H9 (cell line): Measurements from ENCODE around the gene FATE1. TPM values are rescaled to one million over a fixed set of nuclear protein-coding genes. Genes with fewer than 3 reads are reported as not detected.

Experiments
- DNase-seq: peaks from one replicate; pipeline ENCODE4 v3.0.0-alpha.2; 2017
- H2AFZ ChIP-seq: one replicate; pipeline ENCODE4 v1.6.1; 2013; ENCODE audit warnings: mild to moderate bottlenecking, low read length, control low read depth, moderate library complexity
- H2AK5ac ChIP-seq: 2 replicates; pipeline ENCODE4 v1.6.1; 2013; ENCODE audit warnings: low read length, control low read depth, mixed read lengths; ENCODE audit not compliant: insufficient read length
- H2BK120ac ChIP-seq: one replicate; pipeline ENCODE4 v1.6.1; 2013; ENCODE audit warnings: low read depth, mild to moderate bottlenecking, low read length, control low read depth, inconsistent platforms; ENCODE audit not compliant: poor library complexity, severe bottlenecking
- H2BK12ac ChIP-seq: 2 replicates; pipeline ENCODE4 v1.6.1; 2013; ENCODE audit warnings: low read length, control low read depth, mixed read lengths, low read depth; ENCODE audit not compliant: insufficient read length
- H2BK15ac ChIP-seq: 2 replicates; pipeline ENCODE4 v1.6.1; 2013; ENCODE audit warnings: low read depth, low read length, control low read depth
- H2BK20ac ChIP-seq: one replicate; pipeline ENCODE4 v1.6.1; 2013; ENCODE audit warnings: low read depth, mild to moderate bottlenecking, low read length, control low read depth, inconsistent platforms; ENCODE audit not compliant: poor library complexity, severe bottlenecking
- H2BK5ac ChIP-seq: 2 replicates; pipeline ENCODE4 v1.6.1; 2013; ENCODE audit warnings: low read length, control low read depth, mixed read lengths; ENCODE audit not compliant: insufficient read length
- H3K14ac ChIP-seq: 2 replicates; pipeline ENCODE4 v1.6.1; 2013; ENCODE audit warnings: low read length, control low read depth; ENCODE audit not compliant: insufficient read depth
- H3K18ac ChIP-seq: 2 replicates; pipeline ENCODE4 v1.6.1; 2013; ENCODE audit warnings: low read depth, mild to moderate bottlenecking, mixed read lengths, low read length, control low read depth; ENCODE audit not compliant: insufficient read length
- H3K23ac ChIP-seq: 2 replicates; pipeline ENCODE4 v1.6.1; 2013; ENCODE audit warnings: low read length, control low read depth, mixed read lengths, low read depth; ENCODE audit not compliant: insufficient read length
- H3K23me2 ChIP-seq: 2 replicates; pipeline ENCODE4 v1.6.1; 2013; ENCODE audit warnings: low read depth, mild to moderate bottlenecking, mixed read lengths, low read length, control low read depth; ENCODE audit not compliant: insufficient read length, poor library complexity, severe bottlenecking
- H3K27ac ChIP-seq: 2 replicates; pipeline ENCODE4 v1.5.1; 2013; ENCODE audit warnings: low read length, control low read depth, mixed read lengths, low read depth; ENCODE audit not compliant: insufficient read length
- H3K27me3 ChIP-seq: 2 replicates; pipeline ENCODE4 v1.6.1; 2013; ENCODE audit warnings: low read length, control low read depth, inconsistent platforms; ENCODE audit not compliant: insufficient read depth
- H3K4ac ChIP-seq: 2 replicates; pipeline ENCODE4 v1.6.1; 2013; ENCODE audit warnings: low read depth, mild to moderate bottlenecking, control low read depth, inconsistent platforms, low read length, moderate library complexity
- H3K4me1 ChIP-seq: 2 replicates; pipeline ENCODE4 v1.6.1; 2013; ENCODE audit warnings: low read length, control low read depth, inconsistent platforms; ENCODE audit not compliant: insufficient read depth
- H3K4me2 ChIP-seq: 2 replicates; pipeline ENCODE4 v1.6.1; 2013; ENCODE audit warnings: low read length, control low read depth, mixed read lengths; ENCODE audit not compliant: insufficient read length, insufficient read depth
- H3K56ac ChIP-seq: 2 replicates; pipeline ENCODE4 v1.6.1; 2013; ENCODE audit warnings: low read depth, mild to moderate bottlenecking, mixed read lengths, low read length, control low read depth; ENCODE audit not compliant: insufficient read length
- H3K79me1 ChIP-seq: 2 replicates; pipeline ENCODE4 v1.6.1; 2013; ENCODE audit warnings: low read depth, mild to moderate bottlenecking, moderate library complexity, low read length, control low read depth, inconsistent platforms; ENCODE audit not compliant: insufficient read depth, poor library complexity, severe bottlenecking
- H3K79me2 ChIP-seq: 2 replicates; pipeline ENCODE4 v1.6.1; 2013; ENCODE audit warnings: low read length, control low read depth, inconsistent platforms; ENCODE audit not compliant: insufficient read depth
- H3K9ac ChIP-seq: 2 replicates; pipeline ENCODE4 v1.6.1; 2013; ENCODE audit warnings: low read length, control low read depth, mixed read lengths; ENCODE audit not compliant: insufficient read length; ENCODE audit errors: extremely low read depth
- H3K9me3 ChIP-seq: one replicate; pipeline ENCODE4 v1.6.1; 2013; ENCODE audit warnings: low read depth, low read length, inconsistent platforms; ENCODE audit not compliant: control insufficient read depth
- H3T11ph ChIP-seq: one replicate; pipeline ENCODE4 v1.6.1; 2013; ENCODE audit warnings: mild to moderate bottlenecking, low read length, control low read depth, inconsistent platforms
- H4K20me1 ChIP-seq: one replicate; pipeline ENCODE4 v1.6.1; 2013; ENCODE audit not compliant: control insufficient read depth, insufficient read length, insufficient read depth
- H4K5ac ChIP-seq: 2 replicates; pipeline ENCODE4 v1.6.1; 2013; ENCODE audit warnings: low read depth, mild to moderate bottlenecking, mixed read lengths, low read length, control low read depth; ENCODE audit not compliant: insufficient read length
- H4K8ac ChIP-seq: replicated peaks from 2 replicates; pipeline ENCODE4 v1.6.1; 2013; ENCODE audit warnings: low read length, control low read depth, mixed read lengths, low read depth; ENCODE audit not compliant: insufficient read length
- H4K91ac ChIP-seq: 2 replicates; pipeline ENCODE4 v1.6.1; 2013; ENCODE audit warnings: low read depth, mild to moderate bottlenecking, moderate library complexity, mixed read lengths, low read length, control low read depth; ENCODE audit not compliant: insufficient read length
- H3K27ac Mint-ChIP-seq, 3 experiments: 2 replicates in 2 of 3; 3 replicates in 1 of 3; pipeline ENCODE4 v1.8.0; 2020 to 2021; ENCODE audit warnings: mixed read lengths in 3 of 3, mild to moderate bottlenecking in 1 of 3, moderate library complexity in 1 of 3
- H3K27me3 Mint-ChIP-seq: 2 replicates; pipeline ENCODE4 v1.8.0; 2021; ENCODE audit warnings: low read depth, mild to moderate bottlenecking, moderate library complexity, mixed read lengths
- H3K36me3 Mint-ChIP-seq, 3 experiments: 2 replicates in 2 of 3; 3 replicates in 1 of 3; pipeline ENCODE4 v1.8.0; 2020 to 2021; ENCODE audit warnings: low read depth in 3 of 3, mixed read lengths in 3 of 3; ENCODE audit not compliant: insufficient read depth in 1 of 3
- H3K4me1 Mint-ChIP-seq, 2 experiments: 2 replicates each; pipeline ENCODE4 v1.8.0; 2020; ENCODE audit warnings: mixed read lengths in 2 of 2
- H3K4me3 Mint-ChIP-seq, 2 experiments: 2 replicates in 1 of 2; 3 replicates in 1 of 2; pipeline ENCODE4 v1.8.0; 2020 to 2021; ENCODE audit warnings: mild to moderate bottlenecking in 2 of 2, mixed read lengths in 2 of 2, moderate library complexity in 1 of 2
- H3K9me3 Mint-ChIP-seq, 2 experiments: 2 replicates in 1 of 2; 3 replicates in 1 of 2; pipeline ENCODE4 v1.8.0; 2020; ENCODE audit warnings: mild to moderate bottlenecking in 2 of 2, mixed read lengths in 2 of 2, moderate library complexity in 1 of 2
- WGBS: extraction: QIAGEN DNeasy Blood & Tissue Kit; methylation state at CpG from one replicate; pipeline ENCODE4 v1.1.7; 2013; ENCODE audit warnings: missing lambda C conversion rate, low lambda C conversion rate, mixed read lengths; ENCODE audit not compliant: insufficient read length; ENCODE audit errors: extremely low coverage; 5-methylcytosine and 5-hydroxymethylcytosine counted together
- total RNA-seq: library from RNA; stranded (reverse); gene quantifications from 2 replicates; pipeline ENCODE4 v1.2.1, GENCODE V29; 2021
- TF ChIP-seq, protein P1 (sequence below): fragments of 200-600 bp; sonication (generic); conservative IDR thresholded peaks from 3 replicates; pipeline ENCODE4 v1.8.0; 2021; ENCODE audit warnings: antibody characterized with exemption, mild to moderate bottlenecking

Gene FATE1
- total RNA-seq, 1 experiment from 2014 or later, result not detected

- Mint-ChIP-seq H3K9me3 (peaks cover 80 to 81% of the 10 kb centered on the region in 2 experiments), H3K27me3 (peaks cover 5% of the 10 kb centered on the region), H3K27ac (no peak overlapping the region), H3K4me1 (no peaks in the 10 kb centered on the region), H3K36me3 (peaks cover 6 to 10% (median 9%) of the 10 kb centered on the region in 3 experiments; a peak in 5 of 7 replicates), H3K4me3 (no peak overlapping the region)
- H2BK120ac ChIP-seq, result no peak overlapping the region
- no peak overlapping the region for H3K27ac ChIP-seq
- no peak overlapping the region for H3K56ac ChIP-seq
- H3K9me3 ChIP-seq, result peaks cover 83% of the 10 kb centered on the region
- no peaks in the 10 kb centered on the region for H3K23me2 ChIP-seq
- no peak for DNase-seq
- H3K79me2 ChIP-seq, result no peaks in the 10 kb centered on the region
- H2BK20ac ChIP-seq, result no peak overlapping the region
- H3K79me1 ChIP-seq, result no peaks in the 10 kb centered on the region
- no CpG with 5 or more reads among the region's 4 CpGs for WGBS
- no peak overlapping the region for H2BK5ac ChIP-seq
- H4K5ac ChIP-seq, result no peak overlapping the region
- no peak overlapping the region for H3K23ac ChIP-seq
- no peak overlapping the region for H3K4me2 ChIP-seq
- H3K9ac ChIP-seq, result no peak overlapping the region
- no peaks in the 10 kb centered on the region; the same call in 1 of the 2 replicates for H3K27me3 ChIP-seq
- no peak overlapping the region for H2AK5ac ChIP-seq
- TF ChIP-seq, protein P1, sequence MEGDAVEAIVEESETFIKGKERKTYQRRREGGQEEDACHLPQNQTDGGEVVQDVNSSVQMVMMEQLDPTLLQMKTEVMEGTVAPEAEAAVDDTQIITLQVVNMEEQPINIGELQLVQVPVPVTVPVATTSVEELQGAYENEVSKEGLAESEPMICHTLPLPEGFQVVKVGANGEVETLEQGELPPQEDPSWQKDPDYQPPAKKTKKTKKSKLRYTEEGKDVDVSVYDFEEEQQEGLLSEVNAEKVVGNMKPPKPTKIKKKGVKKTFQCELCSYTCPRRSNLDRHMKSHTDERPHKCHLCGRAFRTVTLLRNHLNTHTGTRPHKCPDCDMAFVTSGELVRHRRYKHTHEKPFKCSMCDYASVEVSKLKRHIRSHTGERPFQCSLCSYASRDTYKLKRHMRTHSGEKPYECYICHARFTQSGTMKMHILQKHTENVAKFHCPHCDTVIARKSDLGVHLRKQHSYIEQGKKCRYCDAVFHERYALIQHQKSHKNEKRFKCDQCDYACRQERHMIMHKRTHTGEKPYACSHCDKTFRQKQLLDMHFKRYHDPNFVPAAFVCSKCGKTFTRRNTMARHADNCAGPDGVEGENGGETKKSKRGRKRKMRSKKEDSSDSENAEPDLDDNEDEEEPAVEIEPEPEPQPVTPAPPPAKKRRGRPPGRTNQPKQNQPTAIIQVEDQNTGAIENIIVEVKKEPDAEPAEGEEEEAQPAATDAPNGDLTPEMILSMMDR, result no peak
- no peak overlapping the region for H4K8ac ChIP-seq
- H3K4ac ChIP-seq, result no peak overlapping the region
- H3K4me1 ChIP-seq, result no peaks in the 10 kb centered on the region
- H2AFZ ChIP-seq, result no peak overlapping the region
- no peaks in the 10 kb centered on the region for H4K20me1 ChIP-seq
- no peak overlapping the region for H3K14ac ChIP-seq
- H2BK12ac ChIP-seq, result no peak overlapping the region
- H3K18ac ChIP-seq, result no peak overlapping the region
- no peak overlapping the region for H4K91ac ChIP-seq
- H3T11ph ChIP-seq, result no peak overlapping the region
- H2BK15ac ChIP-seq, result no peak overlapping the region
Observed at GRCh38 chrX:151741606-151742005, 25.8 kb downstream of the FATE1 start.
